Panc1 (cell line): ENCODE measurements around the gene CSF1R. TPM values are rescaled to one million over a fixed set of nuclear protein-coding genes. Genes with fewer than 3 reads are reported as not detected.

Source experiments
- ATAC-seq: fragments of 200-7000 bp; cut with Tn5 transposase; 2 replicates; pipeline ENCODE4 v1.9.1; 2020; ENCODE audit warnings: mild to moderate bottlenecking, moderate library complexity
- BruUV-seq: library from RNA; stranded (reverse); fragments of 400-500 nt; replicated peaks from 2 replicates; lab custom pipeline; 2021; lab: Mats Ljungman, UMichigan
- CTCF ChIA-PET: fragments of 300-600 bp; sonication (Branson Sonifier 250); formaldehyde crosslinking; loops from one replicate; lab custom pipeline; 2022; ENCODE audit warnings: antibody characterized with exemption; lab: Charles Lee
- POLR2A ChIA-PET: fragments of 300-600 bp; sonication (Branson Sonifier 250); formaldehyde crosslinking; loops from one replicate; lab custom pipeline; 2022; ENCODE audit warnings: antibody characterized with exemption; lab: Charles Lee
- DNase-seq: peaks from one replicate; pipeline ENCODE4 v3.0.0-alpha.2; 2010; ENCODE audit warnings: low read depth, low spot score
- H3K27ac ChIP-seq: 2 replicates; pipeline ENCODE4 v1.5.1; 2011; ENCODE audit warnings: mild to moderate bottlenecking, low read length, inconsistent platforms
- H3K27me3 ChIP-seq: fragments of 200-500 bp; sonication (Bioruptor generic); 2 replicates; pipeline ENCODE4 v1.6.0; 2014; ENCODE audit warnings: low read length, inconsistent platforms; ENCODE audit not compliant: control insufficient read depth, insufficient read depth
- H3K36me3 ChIP-seq: fragments of 200-500 bp; sonication (Bioruptor generic); 2 replicates; pipeline ENCODE4 v1.5.1; 2014; ENCODE audit warnings: inconsistent platforms, mild to moderate bottlenecking, low read length, moderate library complexity; ENCODE audit not compliant: control insufficient read depth, insufficient read depth
- H3K4me1 ChIP-seq: 2 replicates; pipeline ENCODE4 v1.5.1; 2011; ENCODE audit warnings: inconsistent platforms, mild to moderate bottlenecking, low read length, moderate library complexity; ENCODE audit not compliant: control insufficient read depth, insufficient read depth
- H3K4me3 ChIP-seq, 2 experiments: 2 replicates each; pipeline ENCODE4 v1.5.1; 2011 to 2012; ENCODE audit warnings: low read depth in 2 of 2, low read length in 2 of 2, mild to moderate bottlenecking in 2 of 2, inconsistent platforms in 1 of 2, moderate library complexity in 1 of 2
- H3K9me3 ChIP-seq: fragments of 200-500 bp; sonication (Bioruptor generic); 2 replicates; pipeline ENCODE4 v1.5.1; 2014; ENCODE audit warnings: low read depth, mild to moderate bottlenecking, inconsistent platforms, low read length, moderate library complexity; ENCODE audit not compliant: control insufficient read depth, insufficient read depth
- POLR2AphosphoS5 ChIP-seq: IDR thresholded peaks from 2 replicates; pipeline ENCODE4 v1.6.1; 2012; ENCODE audit warnings: mild to moderate bottlenecking, low read depth, low read length, moderate library complexity
- SIN3A ChIP-seq: IDR thresholded peaks from 2 replicates; pipeline ENCODE4 v1.6.1; 2012; ENCODE audit warnings: low read depth, mild to moderate bottlenecking, low read length, moderate library complexity, borderline replicate concordance; ENCODE audit not compliant: insufficient read depth
- TCF7L2 ChIP-seq: IDR thresholded peaks from 2 replicates; pipeline ENCODE4 v1.6.1; 2011; ENCODE audit warnings: mild to moderate bottlenecking, low read depth, low read length, inconsistent platforms
- in situ Hi-C: cut with HindIII; loops from 2 replicates; pipeline ENCODE4 v1.10.0; 2016; ENCODE audit warnings: low sequenced_read_pairs, low pct_unique_long_range_greater_than_20kb
- intact Hi-C: fragments of 100-400 bp; cut with micrococcal nuclease; formaldehyde crosslinking; loops from one replicate; pipeline ENCODE4 v1.10.0; 2022; ENCODE audit not compliant: unreplicated experiment
- total RNA-seq: library from RNA; stranded (reverse); gene quantifications from one replicate; pipeline ENCODE4 v1.2.1, GENCODE V29; 2021; ENCODE audit not compliant: unreplicated experiment
- TF ChIP-seq, protein P1 (sequence below), 2 experiments: IDR thresholded peaks; 2 replicates each; pipeline ENCODE4 v1.6.1; 2011 to 2012; ENCODE audit warnings: low read depth in 2 of 2, control low read depth in 1 of 2, low read length in 1 of 2, mild to moderate bottlenecking in 1 of 2, moderate library complexity in 1 of 2; ENCODE audit not compliant: insufficient read depth in 1 of 2
- TF ChIP-seq, protein P2 (sequence below): fragments of 450-650 bp; IDR thresholded peaks from 2 replicates; pipeline ENCODE4 v1.5.1; 2017; ENCODE audit warnings: mild to moderate bottlenecking

The CSF1R gene
- total RNA-seq, 1 experiment from 2014 or later, result 0.05 TPM

DNA sequence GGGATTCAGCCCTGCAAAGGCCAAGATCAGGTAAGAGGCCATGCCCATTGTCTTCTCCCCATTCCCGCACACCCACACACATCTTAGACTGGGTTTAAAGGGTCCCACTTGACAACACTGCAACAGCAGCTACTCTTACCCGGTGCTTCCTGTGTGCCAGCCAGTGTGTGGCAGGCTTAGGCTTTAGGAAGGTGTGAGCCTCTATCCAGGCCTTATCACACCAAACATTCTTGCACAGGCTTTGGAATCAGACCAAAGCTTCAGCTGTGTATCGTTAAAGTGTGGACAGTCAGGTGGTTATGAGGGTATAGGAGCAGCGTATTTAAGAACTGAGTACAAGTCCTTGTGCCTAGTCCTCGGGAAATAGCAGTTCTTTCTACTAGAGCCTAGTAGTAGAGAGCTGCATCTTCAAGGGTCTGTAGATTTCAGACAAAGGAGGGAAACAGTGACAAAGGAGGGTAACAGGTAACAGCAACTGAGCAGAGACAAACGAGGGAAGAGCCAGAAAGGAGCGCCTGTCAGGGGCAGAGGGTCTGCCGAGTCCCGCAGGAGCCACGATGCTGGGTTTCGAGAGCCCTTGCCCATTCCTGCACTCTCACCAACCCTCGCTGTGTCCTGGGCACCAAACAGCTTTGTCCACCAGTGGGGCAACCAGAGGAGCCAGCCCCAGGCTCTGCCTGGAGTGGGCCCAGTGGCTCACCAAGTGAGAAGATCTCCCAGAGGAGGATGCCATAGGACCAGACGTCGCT is 30.9 kb downstream of the CSF1R start:
- ATAC-seq, result peak; percentile 22; the same call in 1 of the 2 replicates
- CTCF ChIA-PET, result interaction anchor here (0.6 kb wide), 1 partner anchor 1038 kb away, joined by 9 read pairs; no protein-coding TSS in a partner anchor
- no peaks in the 10 kb centered on the region for H3K9me3 ChIP-seq
- in situ Hi-C loops, result no loop called here
- no peak overlapping the region for H3K27ac ChIP-seq
- no peak for DNase-seq
- intact Hi-C loops, result no loop called here
- no TSS peak for BruUV-seq
- POLR2A ChIA-PET, result interaction anchor here (0.6 kb wide), 1 partner anchor 63 kb away, joined by 4 read pairs; no protein-coding TSS in a partner anchor
- H3K4me3 ChIP-seq, result no peak overlapping the region
- peaks cover 8% of the 10 kb centered on the region for H3K36me3 ChIP-seq
- no peaks in the 10 kb centered on the region for H3K4me1 ChIP-seq
- no peak for TF ChIP-seq TCF7L2
- TF ChIP-seq, protein P1, sequence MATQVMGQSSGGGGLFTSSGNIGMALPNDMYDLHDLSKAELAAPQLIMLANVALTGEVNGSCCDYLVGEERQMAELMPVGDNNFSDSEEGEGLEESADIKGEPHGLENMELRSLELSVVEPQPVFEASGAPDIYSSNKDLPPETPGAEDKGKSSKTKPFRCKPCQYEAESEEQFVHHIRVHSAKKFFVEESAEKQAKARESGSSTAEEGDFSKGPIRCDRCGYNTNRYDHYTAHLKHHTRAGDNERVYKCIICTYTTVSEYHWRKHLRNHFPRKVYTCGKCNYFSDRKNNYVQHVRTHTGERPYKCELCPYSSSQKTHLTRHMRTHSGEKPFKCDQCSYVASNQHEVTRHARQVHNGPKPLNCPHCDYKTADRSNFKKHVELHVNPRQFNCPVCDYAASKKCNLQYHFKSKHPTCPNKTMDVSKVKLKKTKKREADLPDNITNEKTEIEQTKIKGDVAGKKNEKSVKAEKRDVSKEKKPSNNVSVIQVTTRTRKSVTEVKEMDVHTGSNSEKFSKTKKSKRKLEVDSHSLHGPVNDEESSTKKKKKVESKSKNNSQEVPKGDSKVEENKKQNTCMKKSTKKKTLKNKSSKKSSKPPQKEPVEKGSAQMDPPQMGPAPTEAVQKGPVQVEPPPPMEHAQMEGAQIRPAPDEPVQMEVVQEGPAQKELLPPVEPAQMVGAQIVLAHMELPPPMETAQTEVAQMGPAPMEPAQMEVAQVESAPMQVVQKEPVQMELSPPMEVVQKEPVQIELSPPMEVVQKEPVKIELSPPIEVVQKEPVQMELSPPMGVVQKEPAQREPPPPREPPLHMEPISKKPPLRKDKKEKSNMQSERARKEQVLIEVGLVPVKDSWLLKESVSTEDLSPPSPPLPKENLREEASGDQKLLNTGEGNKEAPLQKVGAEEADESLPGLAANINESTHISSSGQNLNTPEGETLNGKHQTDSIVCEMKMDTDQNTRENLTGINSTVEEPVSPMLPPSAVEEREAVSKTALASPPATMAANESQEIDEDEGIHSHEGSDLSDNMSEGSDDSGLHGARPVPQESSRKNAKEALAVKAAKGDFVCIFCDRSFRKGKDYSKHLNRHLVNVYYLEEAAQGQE (IDR thresholded peaks at IDR 0.05; ENCODE audit: insufficient read depth in 1 of 2, low read depth in 2 of 2, low read length in 1 of 2), result no peak
- no peak for TF ChIP-seq POLR2AphosphoS5
- no peak for TF ChIP-seq SIN3A
- TF ChIP-seq, protein P2, sequence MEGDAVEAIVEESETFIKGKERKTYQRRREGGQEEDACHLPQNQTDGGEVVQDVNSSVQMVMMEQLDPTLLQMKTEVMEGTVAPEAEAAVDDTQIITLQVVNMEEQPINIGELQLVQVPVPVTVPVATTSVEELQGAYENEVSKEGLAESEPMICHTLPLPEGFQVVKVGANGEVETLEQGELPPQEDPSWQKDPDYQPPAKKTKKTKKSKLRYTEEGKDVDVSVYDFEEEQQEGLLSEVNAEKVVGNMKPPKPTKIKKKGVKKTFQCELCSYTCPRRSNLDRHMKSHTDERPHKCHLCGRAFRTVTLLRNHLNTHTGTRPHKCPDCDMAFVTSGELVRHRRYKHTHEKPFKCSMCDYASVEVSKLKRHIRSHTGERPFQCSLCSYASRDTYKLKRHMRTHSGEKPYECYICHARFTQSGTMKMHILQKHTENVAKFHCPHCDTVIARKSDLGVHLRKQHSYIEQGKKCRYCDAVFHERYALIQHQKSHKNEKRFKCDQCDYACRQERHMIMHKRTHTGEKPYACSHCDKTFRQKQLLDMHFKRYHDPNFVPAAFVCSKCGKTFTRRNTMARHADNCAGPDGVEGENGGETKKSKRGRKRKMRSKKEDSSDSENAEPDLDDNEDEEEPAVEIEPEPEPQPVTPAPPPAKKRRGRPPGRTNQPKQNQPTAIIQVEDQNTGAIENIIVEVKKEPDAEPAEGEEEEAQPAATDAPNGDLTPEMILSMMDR, result no peak
- no peaks in the 10 kb centered on the region for H3K27me3 ChIP-seq

DNA sequence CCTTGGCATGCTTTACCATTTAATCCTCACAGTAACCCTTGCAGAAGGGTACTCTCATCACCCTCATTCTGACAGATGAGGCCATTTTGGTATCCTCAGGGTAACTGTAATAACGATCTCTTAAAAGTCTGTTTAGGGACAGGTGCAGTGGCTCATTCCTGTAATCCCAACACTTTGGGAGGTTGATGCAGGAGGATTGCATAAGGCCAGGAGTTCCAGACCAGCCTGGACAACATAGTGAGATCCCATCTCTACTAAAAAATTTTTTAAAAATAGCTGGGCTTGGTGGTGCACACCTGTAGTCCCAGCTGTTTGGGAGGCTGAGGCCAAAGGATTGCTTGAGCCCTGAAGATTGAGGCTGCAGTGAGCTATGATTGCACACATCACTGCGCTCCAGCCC is 31.8 kb downstream of the CSF1R start:
- Histone ChIP-seq H3K4me3 (no peak overlapping the region), H3K36me3 (peaks cover 8% of the 10 kb centered on the region), H3K4me1 (no peaks in the 10 kb centered on the region), H3K9me3 (no peaks in the 10 kb centered on the region), H3K27ac (no peak overlapping the region), H3K27me3 (no peaks in the 10 kb centered on the region)
- POLR2A ChIA-PET, result interaction anchor here (0.6 kb wide), 1 partner anchor 64 kb away, joined by 4 read pairs; no protein-coding TSS in a partner anchor
- no peak for ATAC-seq
- intact Hi-C loops, result no loop called here
- CTCF ChIA-PET, result no interaction called here
- TF ChIP-seq, protein P2, result no peak
- TF ChIP-seq POLR2AphosphoS5 (no peak; the same call in 1 of the 2 replicates), SIN3A (no peak)
- no peak for DNase-seq
- BruUV-seq, result no TSS peak
- in situ Hi-C loops, result no loop called here
